Endothelial cell of umbilical vein (primary cell): ENCODE results near the gene AAMDC. TPM values are rescaled to one million over a fixed set of nuclear protein-coding genes. Genes with fewer than 3 reads are reported as not detected.
"Not testable (repeated sequence)": the region's sequence is repeated elsewhere in the genome, so short reads cannot be mapped to it uniquely, and the experiment has no call there.

Source experiments
- BruUV-seq: library from RNA; stranded (reverse); fragments of 400-500 nt; replicated peaks from 2 replicates; lab custom pipeline; 2021; lab: Mats Ljungman, UMichigan
- CTCF ChIA-PET: fragments of 300-600, 350-600 bp; sonication (Branson Sonifier 250); formaldehyde crosslinking; loops from one replicate; lab custom pipeline; 2021; ENCODE audit warnings: antibody characterized with exemption, inconsistent platforms; lab: Charles Lee
- POLR2A ChIA-PET: fragments of 300-600, 350-600 bp; sonication (Branson Sonifier 250); formaldehyde crosslinking; loops from one replicate; lab custom pipeline; 2021; ENCODE audit warnings: antibody characterized with exemption, inconsistent platforms; lab: Charles Lee
- DNase-seq: peaks from one replicate; pipeline ENCODE4 v3.0.0-alpha.2; 2011; ENCODE audit warnings: low read depth, low spot score
- FAIRE-seq: peaks from 2 replicates; lab custom pipeline; 2011; peaks lifted over from hg19 to GRCh38; lab: Jason Lieb, UNC
- H2AFZ ChIP-seq: 2 replicates; pipeline ENCODE4 v1.6.0; 2012; ENCODE audit warnings: low read depth, low read length, control low read depth, inconsistent platforms
- H3K27ac ChIP-seq: 2 replicates; pipeline ENCODE4 v1.5.1; 2011; ENCODE audit warnings: low read depth, mild to moderate bottlenecking, control low read depth, low read length, moderate library complexity; ENCODE audit not compliant: insufficient read depth
- H3K27me3 ChIP-seq, 2 experiments: 2 replicates each; pipeline versions ENCODE4 v1.6.0 to v1.6.1; 2011; ENCODE audit warnings: low read length in 2 of 2, mixed read lengths in 1 of 2; ENCODE audit not compliant: control insufficient read depth in 2 of 2, insufficient read depth in 2 of 2
- H3K36me3 ChIP-seq, 2 experiments: 2 replicates in 1 of 2; 3 replicates in 1 of 2; pipeline ENCODE4 v1.5.1; 2011; ENCODE audit warnings: low read length in 2 of 2, mild to moderate bottlenecking in 1 of 2, moderate library complexity in 1 of 2; ENCODE audit not compliant: control insufficient read depth in 2 of 2, insufficient read depth in 2 of 2; ENCODE audit errors: extremely low read depth in 1 of 2
- H3K4me1 ChIP-seq: 3 replicates; pipeline ENCODE4 v1.5.1; 2011; ENCODE audit warnings: mild to moderate bottlenecking, low read length; ENCODE audit not compliant: control insufficient read depth, insufficient read depth; ENCODE audit errors: extremely low read depth
- H3K4me2 ChIP-seq: 2 replicates; pipeline ENCODE4 v1.6.1; 2011; ENCODE audit warnings: low read length, control low read depth, mixed read lengths; ENCODE audit not compliant: insufficient read depth
- H3K4me3 ChIP-seq, 3 experiments: fragments of 200-600 bp in 1 of 3; sonication (generic), shearing (Covaris generic) in 1 of 3; replicated peaks in 1 of 3; 2 replicates each; pipeline ENCODE4 v1.5.1; 2011 to 2016; ENCODE audit warnings: control low read depth in 3 of 3, low read length in 3 of 3, mild to moderate bottlenecking in 2 of 3, inconsistent platforms in 1 of 3, low read depth in 1 of 3, moderate library complexity in 1 of 3; ENCODE audit not compliant: insufficient read depth in 1 of 3
- H3K79me2 ChIP-seq: 2 replicates; pipeline ENCODE4 v1.6.0; 2012; ENCODE audit warnings: low read length, inconsistent platforms; ENCODE audit not compliant: control insufficient read depth, insufficient read depth
- H3K9ac ChIP-seq: replicated peaks from 2 replicates; pipeline ENCODE3; 2011; ENCODE audit warnings: low read length, control low read depth; ENCODE audit not compliant: insufficient read depth; ENCODE audit errors: extremely low read depth
- H3K9me1 ChIP-seq: replicated peaks from 3 replicates; pipeline ENCODE4 v1.6.0; 2011; ENCODE audit warnings: mild to moderate bottlenecking, low read length; ENCODE audit not compliant: control insufficient read depth, insufficient read depth; ENCODE audit errors: extremely low read depth
- H3K9me3 ChIP-seq: replicated peaks from 2 replicates; pipeline ENCODE4 v1.5.1; 2012; ENCODE audit warnings: low read length, inconsistent platforms; ENCODE audit not compliant: control insufficient read depth, insufficient read depth
- H4K20me1 ChIP-seq: replicated peaks from 2 replicates; pipeline ENCODE3; 2011; ENCODE audit warnings: mild to moderate bottlenecking, low read length; ENCODE audit not compliant: control insufficient read depth, insufficient read depth; ENCODE audit errors: extremely low read depth
- EZH2 ChIP-seq: IDR thresholded peaks from 2 replicates; pipeline ENCODE4 v1.6.1; 2012; ENCODE audit warnings: borderline replicate concordance, low read depth, mild to moderate bottlenecking, moderate library complexity, low read length, inconsistent platforms; ENCODE audit not compliant: severe bottlenecking
- FOS ChIP-seq: IDR thresholded peaks from 2 replicates; pipeline ENCODE4 v1.6.1; 2011; ENCODE audit warnings: mild to moderate bottlenecking, low read length, moderate library complexity, borderline replicate concordance; ENCODE audit not compliant: insufficient read depth
- GATA2 ChIP-seq: IDR thresholded peaks from 2 replicates; pipeline ENCODE4 v1.7.0; 2011; ENCODE audit warnings: low read depth, mild to moderate bottlenecking, moderate library complexity, mixed read lengths, low read length; ENCODE audit not compliant: insufficient read length, insufficient read depth
- MAX ChIP-seq: IDR thresholded peaks from 2 replicates; pipeline ENCODE4 v1.6.1; 2011; ENCODE audit not compliant: insufficient read depth, insufficient read length
- MYC ChIP-seq: IDR thresholded peaks from one replicate; pipeline ENCODE4 v1.6.1; 2011; ENCODE audit warnings: mild to moderate bottlenecking, low read depth, low read length
- dilution Hi-C: fragments of 300-500 bp; cut with MboI; formaldehyde crosslinking; loops from one replicate; pipeline ENCODE4 v1.15.0; 2019; ENCODE audit warnings: low sequenced_read_pairs; ENCODE audit not compliant: extremely low pct_ligation_motif_present
- intact Hi-C: fragments of 100-400 bp; cut with micrococcal nuclease; formaldehyde crosslinking; loops from one replicate; pipeline ENCODE4 v1.10.0; 2022
- polyA plus RNA-seq, 4 experiments: library from polyadenylated mRNA; depleted of rRNA in 3 of 4; stranded (reverse) in 3 of 4; unstranded in 1 of 4; fragments of >200 nt; gene quantifications; 2 replicates each; pipeline versions ENCODE4 v1.2.1 to v1.2.3, GENCODE V29; 2011 to 2012; ENCODE audit warnings: missing spikeins in 1 of 4
- total RNA-seq: library from RNA; stranded (reverse); gene quantifications from 2 replicates; pipeline ENCODE4 v1.2.3, GENCODE V29; 2021

The AAMDC gene
- total and polyA plus RNA-seq, 2 donors (not counting 3 experiments of a cell fraction or from before 2014, with no cell fraction given), result 48.1 to 51.0 TPM

- Histone ChIP-seq H3K9me3 (no peaks in the 10 kb centered on the region), H3K4me2 (no peak overlapping the region), H3K9me1 (no peaks in the 10 kb centered on the region), H3K9ac (no peak overlapping the region), H3K27me3 (no peaks in the 10 kb centered on the region), H3K27ac (no peak overlapping the region), H3K4me3 (no peak overlapping the region), H3K79me2 (no peaks in the 10 kb centered on the region), H2AFZ (no peak overlapping the region), H3K4me1 (peaks cover 3% of the 10 kb centered on the region), H4K20me1 (no peaks in the 10 kb centered on the region), H3K36me3 (no peaks in the 10 kb centered on the region)
- DNase-seq (no peak), FAIRE-seq (no peak)
- no TSS peak for BruUV-seq
- dilution Hi-C loops (no loop called here), intact Hi-C loops (no loop called here)
- CTCF ChIA-PET, result no interaction called here
- POLR2A ChIA-PET, result no interaction called here
- TF ChIP-seq GATA2, result no peak
- no peak for TF ChIP-seq FOS
- no peak for TF ChIP-seq MAX
- TF ChIP-seq EZH2, result no peak
- TF ChIP-seq MYC, result no peak
Observed at GRCh38 chr11:77909277-77909676, 88.3 kb downstream of the AAMDC start.

- H3K9me1 ChIP-seq, DNase-seq, FAIRE-seq, H3K79me2 ChIP-seq, POLR2A ChIA-PET, BruUV-seq, H3K27me3 ChIP-seq, H3K4me3 ChIP-seq, H3K36me3 ChIP-seq, H3K9me3 ChIP-seq, dilution Hi-C loops, H4K20me1 ChIP-seq, H3K4me2 ChIP-seq, intact Hi-C loops, H3K27ac ChIP-seq, H2AFZ ChIP-seq, CTCF ChIA-PET, H3K9ac ChIP-seq: not testable (repeated sequence)
- peaks cover 13% of the 10 kb centered on the region for H3K4me1 ChIP-seq
Observed at GRCh38 chr11:77910828-77911227, 89.9 kb downstream of the AAMDC start.

- H2AFZ ChIP-seq, H3K9ac ChIP-seq, H3K9me1 ChIP-seq, dilution Hi-C loops, H3K27me3 ChIP-seq, BruUV-seq, H3K79me2 ChIP-seq, H4K20me1 ChIP-seq, H3K9me3 ChIP-seq, H3K4me3 ChIP-seq, H3K4me2 ChIP-seq, FAIRE-seq, intact Hi-C loops, H3K36me3 ChIP-seq: not testable (repeated sequence)
- H3K4me1 ChIP-seq, result peaks cover 13% of the 10 kb centered on the region
- CTCF ChIA-PET, result interaction anchor here (0.6 to 1.1 kb wide), 2 partner anchors 83 to 132 kb away, joined by 3 read pairs; no protein-coding TSS in a partner anchor
- H3K27ac ChIP-seq, result peak overlapping the region; percentile 69
- peak; percentile 79 for DNase-seq
- POLR2A ChIA-PET, result interaction anchor here (1.5 kb wide), 1 partner anchor 81 kb away, joined by 5 read pairs; the partner anchor contains the start of gene INTS4
Observed at GRCh38 chr11:77913608-77914306, 92.8 kb downstream of the AAMDC start.
